Nephron progenitor cell (in vitro differentiated cells): ENCODE results near the gene SUV39H1.
"Not testable (repeated sequence)": the region's sequence is repeated elsewhere in the genome, so short reads cannot be mapped to it uniquely, and the experiment has no call there.

Experiments
- DNase-seq: peaks from one replicate; pipeline ENCODE4 v3.0.0; 2021
- H3K27ac Mint-ChIP-seq: 2 replicates; pipeline ENCODE4 v1.8.0; 2021; ENCODE audit warnings: mild to moderate bottlenecking, moderate library complexity, mixed read lengths
- H3K27me3 Mint-ChIP-seq: 2 replicates; pipeline ENCODE4 v1.8.0; 2021; ENCODE audit warnings: mild to moderate bottlenecking, low read depth, mixed read lengths; ENCODE audit not compliant: poor library complexity
- H3K36me3 Mint-ChIP-seq: 2 replicates; pipeline ENCODE4 v1.8.0; 2021; ENCODE audit warnings: low read depth, mixed read lengths
- H3K4me1 Mint-ChIP-seq: 2 replicates; pipeline ENCODE4 v1.8.0; 2021; ENCODE audit warnings: mixed read lengths
- H3K4me3 Mint-ChIP-seq: 2 replicates; pipeline ENCODE4 v1.8.0; 2021; ENCODE audit warnings: mild to moderate bottlenecking, moderate library complexity, mixed read lengths
- H3K9me3 Mint-ChIP-seq: 2 replicates; pipeline ENCODE4 v1.8.0; 2021; ENCODE audit warnings: mild to moderate bottlenecking, moderate library complexity, mixed read lengths
- CTCF ChIP-seq: fragments of 200-600 bp; sonication (generic); IDR thresholded peaks from 2 replicates; pipeline ENCODE4 v1.5.0; 2021; ENCODE audit warnings: antibody characterized with exemption

Gene SUV39H1

GRCh38 chrX:48664156-48664555 is 32.4 kb upstream of the SUV39H1 start:
- Mint-ChIP-seq H3K9me3 (peaks cover 49% of the 10 kb centered on the region), H3K27ac (no peak overlapping the region), H3K4me1 (peaks cover 5% of the 10 kb centered on the region), H3K27me3 (peaks cover 3% of the 10 kb centered on the region), H3K4me3 (no peak overlapping the region), H3K36me3 (peaks cover 10% of the 10 kb centered on the region)
- no peak for TF ChIP-seq CTCF
- no peak for DNase-seq

GRCh38 chrX:48665991-48666390 is 30.5 kb upstream of the SUV39H1 start:
- peaks cover 4% of the 10 kb centered on the region for H3K36me3 Mint-ChIP-seq
- no peak for DNase-seq
- H3K27me3 Mint-ChIP-seq, result peaks cover 6% of the 10 kb centered on the region
- no peak overlapping the region for H3K27ac Mint-ChIP-seq
- no peak overlapping the region for H3K4me3 Mint-ChIP-seq
- H3K9me3 Mint-ChIP-seq, result peaks cover 46% of the 10 kb centered on the region
- TF ChIP-seq CTCF, result no peak
- peaks cover 5% of the 10 kb centered on the region for H3K4me1 Mint-ChIP-seq

GRCh38 chrX:48666649-48667048 is 29.9 kb upstream of the SUV39H1 start:
- no peak for DNase-seq
- H3K4me1 Mint-ChIP-seq, result peaks cover 5% of the 10 kb centered on the region
- no peak overlapping the region for H3K4me3 Mint-ChIP-seq
- H3K9me3 Mint-ChIP-seq, result peaks cover 40% of the 10 kb centered on the region
- H3K27ac Mint-ChIP-seq, result no peak overlapping the region
- H3K36me3 Mint-ChIP-seq, result no peaks in the 10 kb centered on the region
- peaks cover 3% of the 10 kb centered on the region for H3K27me3 Mint-ChIP-seq
- no peak for TF ChIP-seq CTCF

- peaks cover 5% of the 10 kb centered on the region for H3K4me1 Mint-ChIP-seq
- TF ChIP-seq CTCF, result no peak
- no peaks in the 10 kb centered on the region for H3K36me3 Mint-ChIP-seq
- no peak overlapping the region for H3K4me3 Mint-ChIP-seq
- H3K9me3 Mint-ChIP-seq, result peaks cover 43% of the 10 kb centered on the region
- H3K27ac Mint-ChIP-seq, result no peak overlapping the region
- DNase-seq, result no peak
- H3K27me3 Mint-ChIP-seq, result peaks cover 3% of the 10 kb centered on the region
Measured at GRCh38 chrX:48667509-48667908, 29.0 kb upstream of the SUV39H1 start.

- peak overlapping the region; percentile 71 for H3K27ac Mint-ChIP-seq
- H3K27me3 Mint-ChIP-seq, H3K36me3 Mint-ChIP-seq, DNase-seq, H3K4me1 Mint-ChIP-seq, H3K4me3 Mint-ChIP-seq: not testable (repeated sequence)
- H3K9me3 Mint-ChIP-seq, result peaks cover 42% of the 10 kb centered on the region
Measured at GRCh38 chrX:48668187-48668586, 28.3 kb upstream of the SUV39H1 start.

- TF ChIP-seq CTCF, result no peak
- H3K36me3 Mint-ChIP-seq, result no peaks in the 10 kb centered on the region
- peak overlapping the region; percentile 97 for H3K27ac Mint-ChIP-seq
- H3K4me3 Mint-ChIP-seq, result peak overlapping the region; percentile 87
- peaks cover 32% of the 10 kb centered on the region for H3K4me1 Mint-ChIP-seq
- peaks cover 12% of the 10 kb centered on the region for H3K27me3 Mint-ChIP-seq
- H3K9me3 Mint-ChIP-seq, result peaks cover 59% of the 10 kb centered on the region
- peak; percentile 90 for DNase-seq
Measured at GRCh38 chrX:48676106-48676892, 20.2 kb upstream of the SUV39H1 start.
